A549 (cell line): ENCODE measurements around the gene ARMC9.

Source experiments
- BHLHE40 ChIP-seq: IDR thresholded peaks from 2 replicates; pipeline ENCODE4 v1.6.1; 2012; ENCODE audit warnings: low read depth, low read length, inconsistent platforms
- CEBPB ChIP-seq, 2 experiments: fragments of >200 bp in 1 of 2; sonication (Bioruptor Twin) in 1 of 2; formaldehyde crosslinking in 1 of 2; IDR thresholded peaks; 2 replicates each; pipeline ENCODE4 v1.6.1; 2012 to 2016
- CTCF ChIP-seq: fragments of >200 bp; sonication (Bioruptor Twin); formaldehyde crosslinking; IDR thresholded peaks from 3 replicates; pipeline ENCODE4 v1.5.1; 2016
- EP300 ChIP-seq, 2 experiments: fragments of >200 bp; sonication (Bioruptor Twin); formaldehyde crosslinking; IDR thresholded peaks; 2 replicates in 1 of 2; 3 replicates in 1 of 2; pipeline ENCODE4 v1.6.1; 2016 to 2017
- ESRRA ChIP-seq: fragments of 150-350 bp; IDR thresholded peaks from 2 replicates; pipeline ENCODE4 v1.6.1; 2014; ENCODE audit warnings: mild to moderate bottlenecking, low read length, borderline replicate concordance
- HOXB5 ChIP-seq: fragments of 250-450 bp; sonication (Bioruptor Pico); IDR thresholded peaks from 2 replicates; pipeline ENCODE4 v1.5.0; 2020; ENCODE audit warnings: mild to moderate bottlenecking, moderate library complexity
- MYC ChIP-seq: IDR thresholded peaks from 2 replicates; pipeline ENCODE4 v1.6.1; 2012; ENCODE audit warnings: mild to moderate bottlenecking, inconsistent platforms, low read length, improper control_type of control experiment, borderline replicate concordance
- PHF8 ChIP-seq: fragments of 200-600 bp; sonication (generic); IDR thresholded peaks from 2 replicates; pipeline ENCODE4 v1.6.1; 2016; ENCODE audit warnings: low read depth, mild to moderate bottlenecking, antibody characterized with exemption, moderate library complexity, borderline replicate concordance
- POLR2A ChIP-seq: IDR thresholded peaks from 2 replicates; pipeline ENCODE4 v1.6.1; 2012; ENCODE audit warnings: mild to moderate bottlenecking, low read length
- RFX5 ChIP-seq: fragments of 450-650 bp; IDR thresholded peaks from 2 replicates; pipeline ENCODE4 v1.7.1; 2014; ENCODE audit warnings: antibody characterized with exemption, mild to moderate bottlenecking, moderate library complexity
- TP53 ChIP-seq: fragments of 250-450 bp; sonication (Bioruptor Pico); IDR thresholded peaks from 2 replicates; pipeline ENCODE4 v1.5.0; 2021; ENCODE audit warnings: mild to moderate bottlenecking, moderate library complexity
- USF2 ChIP-seq: fragments of 450-650 bp; IDR thresholded peaks from 2 replicates; pipeline ENCODE4 v1.6.1; 2014; ENCODE audit warnings: antibody characterized with exemption
- ZNF302 ChIP-seq: fragments of 250-450 bp; sonication (Bioruptor Pico); IDR thresholded peaks from 2 replicates; pipeline ENCODE4 v1.9.0; 2021; ENCODE audit warnings: inconsistent platforms, mild to moderate bottlenecking, moderate library complexity
- TF ChIP-seq, protein P1 (sequence below): fragments of 200-600 bp; sonication (generic); IDR thresholded peaks from 2 replicates; pipeline ENCODE4 v1.6.1; 2016; ENCODE audit warnings: antibody characterized with exemption, mild to moderate bottlenecking, moderate library complexity

DNA sequence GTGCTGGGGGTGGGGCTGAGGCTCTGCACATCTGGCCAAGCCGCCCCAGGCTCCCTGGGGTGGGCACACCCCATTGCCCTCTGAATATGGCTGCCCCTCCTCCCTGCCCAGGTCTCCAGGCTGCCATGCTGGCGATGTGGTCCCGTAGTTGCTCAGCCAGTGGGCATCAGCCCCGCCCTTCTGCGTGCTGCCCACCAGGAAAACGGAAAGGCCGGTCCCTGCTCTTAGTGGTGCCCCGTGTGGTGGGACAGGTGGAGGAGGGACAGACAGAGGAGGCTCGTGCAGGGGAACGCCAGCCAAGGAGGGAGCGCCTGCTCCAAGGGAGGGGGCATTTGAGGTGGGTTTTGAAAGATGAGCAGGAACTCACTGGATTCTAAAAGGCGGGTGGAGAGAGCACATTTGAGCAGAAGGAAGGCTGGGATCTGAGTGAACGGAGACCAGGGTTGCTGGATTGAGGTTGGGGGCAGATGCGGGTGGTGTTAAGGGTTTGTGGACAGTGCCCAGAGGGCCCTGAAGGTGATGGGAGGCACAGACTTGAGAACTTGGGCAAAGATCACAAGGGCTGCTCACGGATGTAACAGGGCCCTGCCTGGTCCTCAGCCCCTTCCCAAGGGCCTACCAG, 190.4 kb downstream of the ARMC9 start:
- TF ChIP-seq USF2 (no peak), HOXB5 (CRISPR knock-in tag) (no peak), CTCF (no peak), ZNF302 (no peak), ESRRA (no peak), POLR2A (no peak), PHF8 (no peak), MYC (no peak), CEBPB (IDR thresholded peaks at IDR 0.05) (no peak), RFX5 (no peak), EP300 (IDR thresholded peaks at IDR 0.05) (no peak), TP53 (CRISPR knock-in tag) (no peak), BHLHE40 (no peak)
- TF ChIP-seq, protein P1, sequence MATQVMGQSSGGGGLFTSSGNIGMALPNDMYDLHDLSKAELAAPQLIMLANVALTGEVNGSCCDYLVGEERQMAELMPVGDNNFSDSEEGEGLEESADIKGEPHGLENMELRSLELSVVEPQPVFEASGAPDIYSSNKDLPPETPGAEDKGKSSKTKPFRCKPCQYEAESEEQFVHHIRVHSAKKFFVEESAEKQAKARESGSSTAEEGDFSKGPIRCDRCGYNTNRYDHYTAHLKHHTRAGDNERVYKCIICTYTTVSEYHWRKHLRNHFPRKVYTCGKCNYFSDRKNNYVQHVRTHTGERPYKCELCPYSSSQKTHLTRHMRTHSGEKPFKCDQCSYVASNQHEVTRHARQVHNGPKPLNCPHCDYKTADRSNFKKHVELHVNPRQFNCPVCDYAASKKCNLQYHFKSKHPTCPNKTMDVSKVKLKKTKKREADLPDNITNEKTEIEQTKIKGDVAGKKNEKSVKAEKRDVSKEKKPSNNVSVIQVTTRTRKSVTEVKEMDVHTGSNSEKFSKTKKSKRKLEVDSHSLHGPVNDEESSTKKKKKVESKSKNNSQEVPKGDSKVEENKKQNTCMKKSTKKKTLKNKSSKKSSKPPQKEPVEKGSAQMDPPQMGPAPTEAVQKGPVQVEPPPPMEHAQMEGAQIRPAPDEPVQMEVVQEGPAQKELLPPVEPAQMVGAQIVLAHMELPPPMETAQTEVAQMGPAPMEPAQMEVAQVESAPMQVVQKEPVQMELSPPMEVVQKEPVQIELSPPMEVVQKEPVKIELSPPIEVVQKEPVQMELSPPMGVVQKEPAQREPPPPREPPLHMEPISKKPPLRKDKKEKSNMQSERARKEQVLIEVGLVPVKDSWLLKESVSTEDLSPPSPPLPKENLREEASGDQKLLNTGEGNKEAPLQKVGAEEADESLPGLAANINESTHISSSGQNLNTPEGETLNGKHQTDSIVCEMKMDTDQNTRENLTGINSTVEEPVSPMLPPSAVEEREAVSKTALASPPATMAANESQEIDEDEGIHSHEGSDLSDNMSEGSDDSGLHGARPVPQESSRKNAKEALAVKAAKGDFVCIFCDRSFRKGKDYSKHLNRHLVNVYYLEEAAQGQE: no peak
